Astrocyte (in vitro differentiated cells and primary cell): Measurements from ENCODE around the gene SMC1A. TPM values are rescaled to one million over a fixed set of nuclear protein-coding genes. Genes with fewer than 3 reads are reported as not detected.
A peak's percentile ranks its signal among the peaks of the same experiment; 100 is the strongest.

ENCODE experiments used
- DNase-seq: peaks from one replicate; pipeline ENCODE4 v3.0.0-alpha.2; 2010; ENCODE audit warnings: low read depth
- FAIRE-seq: peaks from 2 replicates; lab custom pipeline; 2011; peaks lifted over from hg19 to GRCh38; lab: Jason Lieb, UNC
- H2AFZ ChIP-seq: 2 replicates; pipeline ENCODE4 v1.6.0; 2012; ENCODE audit warnings: low read depth, low read length, inconsistent platforms
- H3K27ac ChIP-seq: 2 replicates; pipeline ENCODE4 v1.5.1; 2011; ENCODE audit warnings: low read depth, low read length, inconsistent platforms
- H3K27me3 ChIP-seq: 2 replicates; pipeline ENCODE4 v1.6.0; 2011; ENCODE audit warnings: low read length, inconsistent platforms; ENCODE audit not compliant: insufficient read depth
- H3K36me3 ChIP-seq: 2 replicates; pipeline ENCODE4 v1.5.1; 2011; ENCODE audit warnings: low read length, inconsistent platforms; ENCODE audit not compliant: insufficient read depth
- H3K4me1 ChIP-seq: 2 replicates; pipeline ENCODE4 v1.5.1; 2011; ENCODE audit warnings: low read length, inconsistent platforms; ENCODE audit not compliant: insufficient read depth
- H3K4me2 ChIP-seq: 2 replicates; pipeline ENCODE4 v1.6.0; 2012; ENCODE audit warnings: low read length, inconsistent platforms
- H3K4me3 ChIP-seq: 2 replicates; pipeline ENCODE4 v1.5.1; 2011; ENCODE audit warnings: low read depth, mild to moderate bottlenecking, low read length, inconsistent platforms; ENCODE audit not compliant: insufficient read depth
- H3K79me2 ChIP-seq: 2 replicates; pipeline ENCODE4 v1.6.0; 2012; ENCODE audit warnings: mild to moderate bottlenecking, low read length, inconsistent platforms; ENCODE audit not compliant: insufficient read depth
- H3K9ac ChIP-seq: 2 replicates; pipeline ENCODE4 v1.6.0; 2012; ENCODE audit warnings: mild to moderate bottlenecking, low read length, inconsistent platforms
- H3K9me3 ChIP-seq: 2 replicates; pipeline ENCODE4 v1.5.1; 2012; ENCODE audit warnings: low read depth, mild to moderate bottlenecking, low read length, inconsistent platforms; ENCODE audit not compliant: insufficient read depth
- H4K20me1 ChIP-seq: 2 replicates; pipeline ENCODE4 v1.6.0; 2012; ENCODE audit warnings: low read length, inconsistent platforms; ENCODE audit not compliant: insufficient read depth
- H3K27ac Mint-ChIP-seq: one replicate; pipeline ENCODE4 v1.8.0; 2021; ENCODE audit warnings: mild to moderate bottlenecking, mixed read lengths; ENCODE audit not compliant: unreplicated experiment
- H3K27me3 Mint-ChIP-seq: one replicate; pipeline ENCODE4 v1.8.0; 2021; ENCODE audit warnings: low read depth, mixed read lengths; ENCODE audit not compliant: unreplicated experiment
- H3K36me3 Mint-ChIP-seq: one replicate; pipeline ENCODE4 v1.8.0; 2021; ENCODE audit warnings: low read depth, mixed read lengths; ENCODE audit not compliant: unreplicated experiment
- H3K4me1 Mint-ChIP-seq: one replicate; pipeline ENCODE4 v1.8.0; 2021; ENCODE audit warnings: low read depth, mixed read lengths; ENCODE audit not compliant: unreplicated experiment
- H3K4me3 Mint-ChIP-seq: one replicate; pipeline ENCODE4 v1.8.0; 2021; ENCODE audit warnings: mild to moderate bottlenecking, moderate library complexity, mixed read lengths; ENCODE audit not compliant: unreplicated experiment
- H3K9me3 Mint-ChIP-seq: one replicate; pipeline ENCODE4 v1.8.0; 2021; ENCODE audit warnings: mild to moderate bottlenecking, mixed read lengths; ENCODE audit not compliant: unreplicated experiment
- EZH2 ChIP-seq: IDR thresholded peaks from 2 replicates; pipeline ENCODE4 v1.6.1; 2012; ENCODE audit warnings: mild to moderate bottlenecking, low read length, inconsistent platforms; ENCODE audit not compliant: insufficient read depth
- total RNA-seq: library from RNA; stranded (reverse); gene quantifications from 2 replicates; pipeline ENCODE4 v1.2.1, GENCODE V29; 2021
- TF ChIP-seq, protein P1 (sequence below): IDR thresholded peaks from 2 replicates; pipeline ENCODE4 v1.5.1; 2011; ENCODE audit warnings: low read depth, mild to moderate bottlenecking, inconsistent platforms, low read length, moderate library complexity; ENCODE audit not compliant: insufficient read depth

SMC1A gene
- total RNA-seq, 1 donor from 2014 or later: 31.9 TPM

DNA sequence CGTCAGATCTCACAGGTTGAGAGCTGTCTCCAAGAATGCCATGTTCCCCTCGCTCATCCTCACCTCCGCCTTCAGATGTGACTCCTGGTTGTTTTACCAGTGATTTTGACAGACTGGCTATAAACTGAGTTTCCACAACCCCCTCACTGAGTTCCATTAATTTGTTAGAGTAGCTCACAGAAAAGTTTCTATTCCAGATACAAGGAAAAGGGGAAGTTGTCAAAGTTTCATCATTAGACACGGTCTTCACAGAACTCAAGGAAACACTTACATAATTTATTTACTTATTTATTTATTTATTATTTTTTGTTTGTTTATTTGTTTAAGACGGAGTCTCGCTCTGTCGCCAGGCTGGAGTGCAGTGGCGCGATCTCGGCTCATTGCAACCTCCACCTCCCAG lies 85.4 kb downstream of the SMC1A start:
- no peak for TF ChIP-seq EZH2
- TF ChIP-seq, protein P1, sequence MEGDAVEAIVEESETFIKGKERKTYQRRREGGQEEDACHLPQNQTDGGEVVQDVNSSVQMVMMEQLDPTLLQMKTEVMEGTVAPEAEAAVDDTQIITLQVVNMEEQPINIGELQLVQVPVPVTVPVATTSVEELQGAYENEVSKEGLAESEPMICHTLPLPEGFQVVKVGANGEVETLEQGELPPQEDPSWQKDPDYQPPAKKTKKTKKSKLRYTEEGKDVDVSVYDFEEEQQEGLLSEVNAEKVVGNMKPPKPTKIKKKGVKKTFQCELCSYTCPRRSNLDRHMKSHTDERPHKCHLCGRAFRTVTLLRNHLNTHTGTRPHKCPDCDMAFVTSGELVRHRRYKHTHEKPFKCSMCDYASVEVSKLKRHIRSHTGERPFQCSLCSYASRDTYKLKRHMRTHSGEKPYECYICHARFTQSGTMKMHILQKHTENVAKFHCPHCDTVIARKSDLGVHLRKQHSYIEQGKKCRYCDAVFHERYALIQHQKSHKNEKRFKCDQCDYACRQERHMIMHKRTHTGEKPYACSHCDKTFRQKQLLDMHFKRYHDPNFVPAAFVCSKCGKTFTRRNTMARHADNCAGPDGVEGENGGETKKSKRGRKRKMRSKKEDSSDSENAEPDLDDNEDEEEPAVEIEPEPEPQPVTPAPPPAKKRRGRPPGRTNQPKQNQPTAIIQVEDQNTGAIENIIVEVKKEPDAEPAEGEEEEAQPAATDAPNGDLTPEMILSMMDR: no peak
- FAIRE-seq (peak; percentile 90), DNase-seq (no peak)
- Mint-ChIP-seq H3K4me3 (peak overlapping the region; percentile 57), H3K27ac (no peak overlapping the region), H3K27me3 (peaks cover 18% of the 10 kb centered on the region), H3K4me1 (no peaks in the 10 kb centered on the region), H3K36me3 (no peaks in the 10 kb centered on the region), H3K9me3 (peaks cover 1% of the 10 kb centered on the region)
- Histone ChIP-seq H3K4me1 (no peaks in the 10 kb centered on the region), H3K36me3 (no peaks in the 10 kb centered on the region), H3K27me3 (peaks cover 2% of the 10 kb centered on the region), H4K20me1 (no peaks in the 10 kb centered on the region), H3K27ac (no peak overlapping the region), H3K4me3 (no peak overlapping the region), H3K9me3 (no peaks in the 10 kb centered on the region), H3K4me2 (no peak overlapping the region), H3K79me2 (no peaks in the 10 kb centered on the region), H3K9ac (no peak overlapping the region), H2AFZ (no peak overlapping the region)

DNA sequence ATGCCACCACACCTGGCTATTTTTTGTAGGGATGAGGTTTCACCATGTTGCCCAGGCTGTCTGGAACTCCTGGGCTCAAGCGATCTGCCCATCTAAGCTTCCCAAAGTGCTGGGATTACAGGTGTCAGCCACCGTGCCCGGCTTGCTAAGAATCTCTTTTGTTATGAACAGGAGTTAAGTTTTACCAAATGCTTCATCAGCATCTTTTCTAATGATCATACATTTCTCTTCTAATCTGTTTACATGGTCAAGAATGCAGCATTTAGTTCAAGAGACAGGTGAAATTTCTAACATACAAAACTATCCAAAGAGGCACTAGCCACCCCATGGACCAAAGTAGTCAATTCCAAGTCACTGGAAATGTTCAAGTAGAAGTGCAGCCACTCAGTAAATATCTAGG lies 88.6 kb downstream of the SMC1A start:
- Mint-ChIP-seq H3K9me3 (peaks cover 1% of the 10 kb centered on the region), H3K36me3 (no peaks in the 10 kb centered on the region), H3K27ac (no peak overlapping the region), H3K4me1 (no peaks in the 10 kb centered on the region), H3K4me3 (no peak overlapping the region), H3K27me3 (peaks cover 25% of the 10 kb centered on the region)
- TF ChIP-seq, protein P1: no peak
- no peak for TF ChIP-seq EZH2
- Histone ChIP-seq H3K4me2 (no peak overlapping the region), H3K4me1 (no peaks in the 10 kb centered on the region), H3K27ac (no peak overlapping the region), H3K4me3 (no peak overlapping the region), H3K27me3 (peaks cover 14% of the 10 kb centered on the region), H2AFZ (no peak overlapping the region), H3K9me3 (no peaks in the 10 kb centered on the region), H4K20me1 (no peaks in the 10 kb centered on the region), H3K9ac (no peak overlapping the region), H3K79me2 (no peaks in the 10 kb centered on the region), H3K36me3 (no peaks in the 10 kb centered on the region)
- DNase-seq (no peak), FAIRE-seq (no peak)

DNA sequence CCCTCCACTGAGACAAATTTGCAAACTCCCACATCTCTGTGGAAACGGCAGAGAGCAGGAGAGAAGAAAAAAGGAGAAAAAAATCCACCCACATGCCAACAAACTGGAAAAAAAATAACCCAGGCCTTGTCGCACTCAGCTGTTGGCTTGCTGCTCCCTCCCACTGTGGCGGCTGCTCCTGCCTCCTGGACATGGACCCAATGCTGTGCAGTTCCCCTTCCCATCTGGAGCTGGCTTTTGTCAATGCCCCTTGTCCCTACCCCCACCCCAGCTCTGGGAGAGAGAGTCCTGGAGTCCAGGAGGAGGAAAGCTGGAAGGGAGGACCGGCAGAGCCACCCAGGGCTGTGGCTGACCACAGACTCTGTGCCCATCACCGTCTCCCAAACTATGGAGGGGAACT lies 90.2 kb downstream of the SMC1A start:
- H2AFZ ChIP-seq: no peak overlapping the region
- H3K27ac Mint-ChIP-seq: no peak overlapping the region
- peaks cover 1% of the 10 kb centered on the region for H3K9me3 Mint-ChIP-seq
- peaks cover 17% of the 10 kb centered on the region for H3K27me3 ChIP-seq
- no peaks in the 10 kb centered on the region for H3K36me3 Mint-ChIP-seq
- no peaks in the 10 kb centered on the region for H3K36me3 ChIP-seq
- H3K27ac ChIP-seq: no peak overlapping the region
- H3K4me3 ChIP-seq: no peak overlapping the region
- H3K9me3 ChIP-seq: no peaks in the 10 kb centered on the region
- FAIRE-seq: no peak
- H3K4me3 Mint-ChIP-seq: no peak overlapping the region
- H3K79me2 ChIP-seq: no peaks in the 10 kb centered on the region
- H3K4me1 ChIP-seq: no peaks in the 10 kb centered on the region
- H3K4me2 ChIP-seq: no peak overlapping the region
- no peaks in the 10 kb centered on the region for H3K4me1 Mint-ChIP-seq
- TF ChIP-seq, protein P1: no peak
- no peak for TF ChIP-seq EZH2
- no peak overlapping the region for H3K9ac ChIP-seq
- H4K20me1 ChIP-seq: no peaks in the 10 kb centered on the region
- H3K27me3 Mint-ChIP-seq: peaks cover 33% of the 10 kb centered on the region
- DNase-seq: no peak
